ENCODE measurements around the gene CTSW.

Gene CTSW

DNA sequence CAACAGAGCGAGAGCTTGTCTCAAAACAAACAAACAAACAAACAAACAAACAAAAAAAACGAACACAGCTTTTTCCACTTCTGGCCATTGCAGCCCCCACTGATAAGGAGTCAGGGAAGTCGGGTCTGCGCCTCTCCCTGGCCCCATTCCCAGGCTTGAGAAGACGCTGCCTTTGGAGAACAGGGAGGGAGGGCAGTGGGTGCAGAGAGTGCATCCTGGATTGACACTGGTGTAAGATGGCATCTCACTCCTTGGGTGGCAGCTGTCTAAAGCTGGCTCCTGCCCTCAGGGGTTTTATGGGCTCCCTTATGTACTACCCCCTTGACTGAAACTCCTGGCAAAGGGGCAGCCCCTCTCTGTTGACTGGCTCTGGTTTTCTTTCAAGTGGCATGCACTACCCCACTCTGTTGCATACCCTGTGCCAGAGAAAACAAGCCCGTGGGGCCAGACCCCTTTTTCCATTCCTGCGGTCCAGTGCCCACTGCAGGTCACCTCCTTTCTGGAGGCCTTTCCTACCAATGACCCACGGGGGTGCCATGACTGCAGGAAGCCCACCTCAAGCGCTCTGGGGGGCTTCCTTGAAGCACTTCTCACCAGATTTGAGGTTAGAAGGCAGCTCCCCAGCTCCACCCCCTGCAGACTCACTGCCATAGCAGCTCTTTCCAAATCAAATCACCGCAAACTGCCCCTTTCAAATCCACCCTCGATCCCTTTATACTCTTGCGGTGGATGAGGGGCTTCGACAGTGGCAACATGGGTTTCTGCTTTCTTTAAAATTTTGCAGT is 52.3 kb downstream of the CTSW start:
- no peak for DNase-seq (ENCODE audit: low spot score)

- no peak for DNase-seq (ENCODE audit: low spot score)
These were observed 52.9 kb downstream of the CTSW start for GRCh38 chr11:65932558-65932919.

Measured in pons (tissue), 1 donor.